Measurements from ENCODE around the gene KIF22.

DNA sequence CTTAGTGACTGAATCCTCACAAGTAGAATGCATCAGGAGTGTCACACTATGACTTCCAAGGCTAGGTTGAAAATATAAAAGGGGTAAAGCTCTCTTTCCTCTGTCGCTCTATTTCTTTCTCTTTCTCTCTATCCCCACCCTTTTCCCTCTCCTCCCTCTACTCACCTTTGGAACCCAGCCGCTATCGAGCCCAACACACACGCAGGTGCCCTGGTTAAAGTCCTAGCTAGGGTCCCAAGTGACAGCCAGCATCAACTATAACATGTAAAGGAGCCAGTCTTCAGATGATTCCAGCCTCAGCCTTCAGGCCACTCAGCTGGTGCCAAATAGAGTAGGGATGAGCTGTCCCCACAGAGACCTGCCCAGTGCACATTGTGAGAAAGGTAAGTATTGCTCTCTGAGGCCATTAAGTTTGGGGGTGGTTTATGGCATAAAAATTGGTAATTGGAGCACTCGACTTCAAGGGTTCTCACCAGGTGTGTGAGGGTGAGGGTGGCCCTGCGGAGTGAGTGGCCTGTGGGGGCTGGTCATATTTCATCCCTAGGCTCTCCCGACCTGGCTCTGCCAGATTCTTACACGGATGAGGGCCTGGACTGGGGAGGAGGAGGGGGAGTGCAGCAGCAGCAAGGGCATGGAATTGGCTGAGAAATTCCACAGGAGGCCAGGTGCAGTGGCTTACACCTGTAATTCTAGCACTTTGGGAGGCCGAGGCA lies 29.8 kb upstream of the KIF22 start:
- TF ChIP-seq, protein P1, sequence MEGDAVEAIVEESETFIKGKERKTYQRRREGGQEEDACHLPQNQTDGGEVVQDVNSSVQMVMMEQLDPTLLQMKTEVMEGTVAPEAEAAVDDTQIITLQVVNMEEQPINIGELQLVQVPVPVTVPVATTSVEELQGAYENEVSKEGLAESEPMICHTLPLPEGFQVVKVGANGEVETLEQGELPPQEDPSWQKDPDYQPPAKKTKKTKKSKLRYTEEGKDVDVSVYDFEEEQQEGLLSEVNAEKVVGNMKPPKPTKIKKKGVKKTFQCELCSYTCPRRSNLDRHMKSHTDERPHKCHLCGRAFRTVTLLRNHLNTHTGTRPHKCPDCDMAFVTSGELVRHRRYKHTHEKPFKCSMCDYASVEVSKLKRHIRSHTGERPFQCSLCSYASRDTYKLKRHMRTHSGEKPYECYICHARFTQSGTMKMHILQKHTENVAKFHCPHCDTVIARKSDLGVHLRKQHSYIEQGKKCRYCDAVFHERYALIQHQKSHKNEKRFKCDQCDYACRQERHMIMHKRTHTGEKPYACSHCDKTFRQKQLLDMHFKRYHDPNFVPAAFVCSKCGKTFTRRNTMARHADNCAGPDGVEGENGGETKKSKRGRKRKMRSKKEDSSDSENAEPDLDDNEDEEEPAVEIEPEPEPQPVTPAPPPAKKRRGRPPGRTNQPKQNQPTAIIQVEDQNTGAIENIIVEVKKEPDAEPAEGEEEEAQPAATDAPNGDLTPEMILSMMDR (IDR thresholded peaks at IDR 0.05; ENCODE audit: low read length) = no peak
- no peak for TF ChIP-seq EZH2 (optimal IDR thresholded peaks at IDR 0.05; ENCODE audit: low read depth, low read length)
- TF ChIP-seq EZH2phosphoT487 (IDR thresholded peaks at IDR 0.05; ENCODE audit: low read length) = no peak

Measured in MM.1S (cell line).